GM06990 (cell line): ENCODE measurements around the gene MLPH.

Experiments
- DNase-seq: peaks from one replicate; pipeline ENCODE4 v3.0.0-alpha.2; 2011; ENCODE audit not compliant: insufficient read length; ENCODE audit errors: extremely low read depth
- H3K27me3 ChIP-seq: replicated peaks from 2 replicates; pipeline ENCODE4 v1.6.0; 2011; ENCODE audit warnings: low read length; ENCODE audit not compliant: control insufficient read depth, insufficient read depth
- H3K36me3 ChIP-seq: 2 replicates; pipeline ENCODE4 v1.5.1; 2011; ENCODE audit warnings: low read length; ENCODE audit not compliant: control insufficient read depth, insufficient read depth
- H3K4me3 ChIP-seq: replicated peaks from 2 replicates; pipeline ENCODE4 v1.5.1; 2011; ENCODE audit warnings: low read depth, mild to moderate bottlenecking, control low read depth, low read length
- TF ChIP-seq, protein P1 (sequence below): IDR thresholded peaks from 2 replicates; pipeline ENCODE4 v1.5.1; 2011; ENCODE audit warnings: low read length, control low read depth, mild to moderate bottlenecking, inconsistent platforms; ENCODE audit not compliant: insufficient read depth, poor library complexity, severe bottlenecking

The MLPH gene

DNA sequence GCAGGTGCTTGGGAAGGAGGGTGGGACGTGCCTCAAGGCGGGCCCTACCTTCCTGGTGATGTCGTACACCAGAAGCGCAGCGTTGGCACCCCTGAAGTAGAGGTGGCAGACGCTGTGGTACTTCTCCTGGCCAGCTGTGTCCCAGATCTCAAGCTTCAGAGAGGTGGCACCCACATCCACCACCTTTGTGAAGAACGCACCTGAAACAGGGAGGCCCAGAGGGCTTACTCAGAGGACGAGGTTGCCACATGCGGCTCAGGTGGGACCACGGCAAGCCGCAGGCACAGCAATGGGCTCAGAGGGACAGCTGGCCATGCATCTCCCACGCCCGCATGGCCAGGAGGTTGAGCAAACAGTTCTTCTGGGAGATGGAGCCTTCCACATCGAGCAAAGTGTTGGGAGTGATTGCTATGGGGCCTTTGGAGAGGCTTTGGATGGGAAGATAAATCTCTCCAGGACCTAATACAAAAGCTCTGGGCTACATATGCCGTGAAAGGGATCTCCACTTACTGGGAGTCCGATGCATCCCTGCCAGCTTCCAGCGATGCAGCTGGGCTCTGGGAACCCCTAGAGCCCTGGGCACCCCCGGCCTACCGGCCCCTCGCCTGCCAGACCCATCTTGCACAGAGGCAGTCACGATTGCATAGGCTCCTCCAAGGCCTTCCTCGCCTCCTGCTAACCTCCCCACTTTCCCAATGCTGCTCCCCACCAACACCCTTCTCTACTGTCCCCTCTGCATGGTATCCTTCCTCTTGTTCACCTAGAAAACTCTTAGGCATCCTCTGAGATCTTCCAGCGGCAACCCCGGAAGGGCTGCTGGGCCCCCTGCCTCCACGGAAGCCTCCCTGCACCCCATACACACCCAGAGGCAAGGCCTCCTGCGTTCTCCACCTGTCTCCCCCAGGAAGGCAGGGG, 91.2 kb downstream of the MLPH start:
- TF ChIP-seq, protein P1, sequence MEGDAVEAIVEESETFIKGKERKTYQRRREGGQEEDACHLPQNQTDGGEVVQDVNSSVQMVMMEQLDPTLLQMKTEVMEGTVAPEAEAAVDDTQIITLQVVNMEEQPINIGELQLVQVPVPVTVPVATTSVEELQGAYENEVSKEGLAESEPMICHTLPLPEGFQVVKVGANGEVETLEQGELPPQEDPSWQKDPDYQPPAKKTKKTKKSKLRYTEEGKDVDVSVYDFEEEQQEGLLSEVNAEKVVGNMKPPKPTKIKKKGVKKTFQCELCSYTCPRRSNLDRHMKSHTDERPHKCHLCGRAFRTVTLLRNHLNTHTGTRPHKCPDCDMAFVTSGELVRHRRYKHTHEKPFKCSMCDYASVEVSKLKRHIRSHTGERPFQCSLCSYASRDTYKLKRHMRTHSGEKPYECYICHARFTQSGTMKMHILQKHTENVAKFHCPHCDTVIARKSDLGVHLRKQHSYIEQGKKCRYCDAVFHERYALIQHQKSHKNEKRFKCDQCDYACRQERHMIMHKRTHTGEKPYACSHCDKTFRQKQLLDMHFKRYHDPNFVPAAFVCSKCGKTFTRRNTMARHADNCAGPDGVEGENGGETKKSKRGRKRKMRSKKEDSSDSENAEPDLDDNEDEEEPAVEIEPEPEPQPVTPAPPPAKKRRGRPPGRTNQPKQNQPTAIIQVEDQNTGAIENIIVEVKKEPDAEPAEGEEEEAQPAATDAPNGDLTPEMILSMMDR: no peak
- Histone ChIP-seq H3K4me3 (no peak overlapping the region), H3K27me3 (no peaks in the 10 kb centered on the region; the same call in 1 of the 2 replicates), H3K36me3 (no peaks in the 10 kb centered on the region)
- no peak for DNase-seq

DNA sequence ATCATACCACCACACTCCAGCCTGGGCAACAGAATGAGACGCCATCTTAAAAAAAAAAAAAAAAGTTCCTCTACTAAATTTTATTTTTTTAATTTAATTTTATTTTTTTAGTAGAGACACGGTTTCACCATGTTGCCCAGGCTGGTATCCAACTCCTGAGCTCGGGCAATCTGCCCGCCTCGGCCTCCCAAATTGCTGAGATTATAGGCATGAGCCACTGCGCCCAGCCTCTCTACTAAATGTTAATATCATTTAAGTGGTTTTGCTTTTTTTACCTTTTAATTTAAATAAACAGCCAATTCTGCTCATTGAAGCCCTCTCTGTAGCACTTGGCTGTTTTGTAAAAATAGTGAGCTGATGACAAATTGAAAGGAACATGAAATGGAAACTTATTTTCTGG, 94.3 kb downstream of the MLPH start:
- Histone ChIP-seq H3K36me3 (no peaks in the 10 kb centered on the region), H3K27me3 (peaks cover 1% of the 10 kb centered on the region; the same call in 1 of the 2 replicates), H3K4me3 (no peak overlapping the region)
- TF ChIP-seq, protein P1: no peak
- DNase-seq: no peak

DNA sequence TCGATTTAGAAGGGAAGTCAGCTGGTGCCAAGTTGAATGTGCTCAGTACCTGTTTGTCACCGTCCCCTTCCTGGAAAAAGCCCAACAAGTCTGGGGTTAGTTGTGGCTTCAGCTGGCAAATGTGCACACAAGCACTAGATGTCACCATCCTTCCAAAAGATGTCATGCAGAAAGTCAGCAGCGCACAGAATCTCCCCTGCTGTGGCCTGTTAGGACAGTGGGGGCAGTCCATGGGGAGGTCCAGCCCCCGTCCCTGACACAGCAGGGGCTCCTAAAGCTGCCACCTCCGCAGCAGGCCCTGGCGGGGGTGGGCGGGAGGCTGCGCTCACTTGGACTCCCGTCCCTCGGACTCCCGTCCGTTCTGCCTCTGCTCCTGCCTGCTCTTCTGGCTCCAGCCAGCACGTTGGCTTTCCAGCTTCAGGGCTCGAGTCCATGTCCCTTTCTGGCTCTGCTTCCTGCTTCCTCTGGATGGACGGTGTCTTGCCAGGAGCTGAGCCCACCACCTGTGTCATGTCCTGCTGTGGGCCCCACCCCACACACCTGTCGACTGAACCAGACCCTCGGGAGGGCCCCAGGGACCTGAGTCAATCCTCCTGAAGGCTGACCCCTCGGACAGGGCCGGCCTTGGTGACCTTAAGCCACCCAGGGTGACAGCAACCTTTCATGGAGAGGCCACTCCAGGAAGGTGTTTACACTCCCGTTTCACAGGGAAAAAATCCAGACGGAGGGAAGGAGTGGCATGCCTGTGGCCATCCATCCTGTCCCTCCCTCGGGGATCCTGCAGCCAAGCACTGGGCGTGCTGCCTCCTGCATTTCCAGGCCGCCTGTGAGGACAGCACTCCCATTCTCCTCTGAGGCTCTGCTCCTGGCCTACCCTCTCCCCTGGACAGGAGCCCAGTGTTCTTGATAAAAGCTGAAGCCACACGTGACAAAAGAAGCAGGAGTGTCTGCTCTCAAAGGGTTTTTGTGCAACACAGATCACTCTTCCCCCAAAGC, 95.0 kb downstream of the MLPH start:
- Histone ChIP-seq H3K27me3 (peaks cover 1% of the 10 kb centered on the region; the same call in 1 of the 2 replicates), H3K36me3 (no peaks in the 10 kb centered on the region), H3K4me3 (no peak overlapping the region)
- TF ChIP-seq, protein P1: peak; percentile 59
- no peak for DNase-seq

DNA sequence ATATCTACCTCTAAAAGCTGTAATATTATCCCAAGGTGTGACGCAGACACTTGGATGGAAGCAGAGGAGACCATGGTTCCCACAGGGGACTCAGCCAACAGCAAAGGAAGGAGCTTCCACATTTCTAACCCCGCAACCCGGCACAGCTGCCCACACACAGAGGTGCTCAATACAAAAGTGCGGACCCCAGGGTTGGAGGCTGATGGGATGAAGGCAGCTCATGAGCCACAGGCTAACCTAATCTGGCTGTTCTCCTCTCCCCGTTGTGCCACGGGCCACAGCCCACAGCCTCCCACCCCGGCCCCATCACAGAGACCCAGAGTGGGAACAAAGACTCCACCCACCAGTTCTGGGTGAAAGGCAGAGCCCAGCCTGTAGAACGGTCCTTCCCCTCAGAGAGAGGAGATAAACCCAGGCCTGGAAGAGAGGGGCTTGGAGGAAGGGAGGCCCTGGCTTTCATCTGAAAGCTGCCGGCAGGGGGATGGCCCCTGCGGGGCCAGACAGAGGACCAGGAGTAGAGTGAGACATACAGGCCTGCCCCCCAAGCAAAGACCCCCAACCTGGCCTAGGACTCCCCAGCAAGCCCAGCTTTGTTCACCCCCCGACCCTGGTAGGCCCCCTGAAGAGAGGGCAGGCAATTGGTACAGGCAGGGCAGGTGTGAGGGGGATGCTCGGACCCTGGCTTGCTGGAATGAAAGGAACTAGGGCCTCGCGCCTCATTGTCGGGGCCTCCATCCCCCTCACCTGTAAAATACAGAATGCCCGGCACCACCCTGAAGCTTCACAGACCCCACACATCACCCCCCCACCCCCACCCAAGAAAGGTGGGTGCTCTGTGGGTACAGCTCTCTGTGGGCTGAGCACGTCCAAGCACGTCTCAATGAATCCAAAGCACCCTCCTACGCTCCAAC, 96.6 kb downstream of the MLPH start:
- H3K4me3 ChIP-seq: no peak overlapping the region
- H3K36me3 ChIP-seq: no peaks in the 10 kb centered on the region
- TF ChIP-seq, protein P1: no peak
- H3K27me3 ChIP-seq: 0 out of 2 replicates have a peak, but pooled peaks cover 1% of the 10 kb centered on the region
- DNase-seq: no peak
